T-helper 2 cell treated with Interferon-gamma antibody and Interleukin-4, amounts not matched to agents 100 ng/mL and 5 ng/mL, for 36 hours (primary cell): ENCODE data around the gene KLF1. TPM values are rescaled to one million over a fixed set of nuclear protein-coding genes. Genes with fewer than 3 reads are reported as not detected.

Experiments
- intact Hi-C: fragments of 100-400 bp; cut with micrococcal nuclease; formaldehyde crosslinking; loops from one replicate; pipeline ENCODE4 v1.15.1; 2023
- total RNA-seq: library from RNA; stranded (reverse); gene quantifications from 2 replicates; pipeline ENCODE4 v1.2.3, GENCODE V29; 2022

The KLF1 gene
- 0.11 and 0.32 TPM in 2 replicates for total RNA-seq

GRCh38 chr19:12886969-12887747 is at the start of gene KLF1:
Gene KLF1 (minus strand): TSS chr19:12887201. CDS start chr19:12887140, 61 bp downstream.
- intact Hi-C loops = no loop called here

GRCh38 chr19:12936582-12936981 is 49.6 kb upstream of the KLF1 start:
- intact Hi-C loops = loop anchor here (5.0 to 10.0 kb wide), 2 partner anchors 172 to 216 kb away; partner anchors contain the start of genes IER2 and STX10

DNA sequence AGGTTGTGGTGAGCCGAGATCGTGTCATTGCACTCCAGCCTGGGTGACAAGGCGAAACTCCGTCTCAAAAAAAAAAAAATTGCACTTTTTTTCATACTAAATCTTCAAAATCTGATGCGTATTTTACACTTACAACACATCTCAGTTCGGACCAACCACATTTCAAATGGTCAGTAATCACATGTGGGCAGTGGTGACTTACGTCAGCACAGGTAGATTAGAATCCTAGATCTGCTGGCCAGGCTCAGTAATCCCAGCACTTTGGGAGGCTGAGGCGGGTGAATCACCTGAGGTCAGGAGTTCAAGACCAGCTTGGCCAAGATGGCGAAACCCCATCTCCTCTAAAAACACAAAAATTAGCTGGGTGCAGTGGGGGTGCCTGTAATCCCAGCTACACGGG is 48.1 kb upstream of the KLF1 start:
- intact Hi-C loops = loop anchor here (5.0 to 10.0 kb wide), 2 partner anchors 170 to 217 kb away; partner anchors contain the start of genes IER2 and STX10

GRCh38 chr19:12933287-12934072 is 46.5 kb upstream of the KLF1 start, which contains the start of gene FARSA:
Gene FARSA (minus strand): TSS chr19:12933711. CDS start chr19:12933696, 15 bp downstream.
- intact Hi-C loops = loop anchor here (2.0 to 10.0 kb wide), 2 partner anchors 15 to 169 kb away; partner anchors contain the start of gene SYCE2

GRCh38 chr19:12932392-12933286 is 45.6 kb upstream of the KLF1 start:
- intact Hi-C loops = loop anchor here (2.0 to 10.0 kb wide), 2 partner anchors 14 to 168 kb away; partner anchors contain the start of gene SYCE2

GRCh38 chr19:12930002-12930645 is 43.1 kb upstream of the KLF1 start:
- intact Hi-C loops = loop anchor here (10.0 kb wide), 1 partner anchor 165 kb away; no protein-coding TSS in a partner anchor

GRCh38 chr19:12924621-12925310 is 37.8 kb upstream of the KLF1 start:
- intact Hi-C loops = no loop called here

- intact Hi-C loops = no loop called here
These were observed 36.0 kb upstream of the KLF1 start for GRCh38 chr19:12922959-12923358.

- intact Hi-C loops = no loop called here
These were observed 34.0 kb upstream of the KLF1 start for GRCh38 chr19:12921047-12921446.

DNA sequence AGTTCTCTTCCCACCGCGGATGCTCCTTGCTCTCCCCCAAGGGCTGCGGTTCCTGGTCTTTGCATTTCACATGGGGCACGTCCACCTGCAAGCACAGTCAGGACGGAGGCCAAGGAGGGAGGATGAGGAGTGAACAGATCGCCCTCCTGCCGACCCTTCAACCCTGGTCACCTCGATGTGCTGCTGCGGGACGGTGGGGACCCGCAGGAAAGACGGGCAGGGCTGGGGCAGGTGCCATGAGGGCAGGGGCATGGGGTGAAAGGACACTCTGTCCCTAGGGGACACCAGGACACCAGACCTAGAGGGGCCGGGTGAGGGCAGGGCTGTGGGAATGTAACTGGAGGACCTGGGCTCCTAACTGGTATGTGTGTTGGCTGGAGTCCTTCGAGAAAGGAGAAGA is 31.3 kb upstream of the KLF1 start:
- intact Hi-C loops = loop anchor here (2.0 to 5.0 kb wide), 2 partner anchors 15 to 36 kb away; partner anchors contain the start of genes DNASE2 and FARSA

- intact Hi-C loops = loop anchor here (5.0 kb wide), 1 partner anchor 34 kb away; the partner anchor contains the start of gene DNASE2
These were observed 28.9 kb upstream of the KLF1 start for GRCh38 chr19:12915860-12916259.

GRCh38 chr19:12913851-12914690 is 27.1 kb upstream of the KLF1 start:
- intact Hi-C loops = no loop called here

DNA sequence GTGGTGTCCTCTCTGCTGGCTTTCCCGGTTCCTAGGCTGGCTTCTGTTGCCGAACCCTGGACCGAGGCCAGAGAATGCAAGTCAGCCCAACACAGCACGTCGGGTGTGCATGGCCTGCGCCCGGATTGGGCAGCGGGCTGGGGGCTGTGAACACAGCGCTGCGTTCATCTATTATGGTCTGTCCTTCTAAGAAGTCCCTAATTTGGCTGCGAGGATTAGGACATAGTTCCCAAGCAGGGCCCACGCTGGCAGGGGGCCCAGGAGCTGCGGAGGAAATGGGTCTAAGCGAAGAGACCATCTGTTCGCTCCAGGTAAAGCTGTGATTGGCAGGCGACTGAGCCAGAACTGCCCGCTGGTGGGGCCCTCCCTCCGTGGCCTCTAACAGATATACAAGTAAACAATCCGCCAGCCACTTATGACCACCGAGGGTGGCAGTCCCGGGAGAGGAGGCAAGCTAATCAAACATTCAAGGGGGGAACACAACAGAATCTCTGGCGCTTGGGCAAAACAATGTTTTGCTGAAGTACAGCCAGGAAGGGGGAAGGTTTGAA is 26.1 kb upstream of the KLF1 start:
- intact Hi-C loops = no loop called here

- intact Hi-C loops = no loop called here
These were observed 25.6 kb upstream of the KLF1 start for GRCh38 chr19:12912571-12912970.

- intact Hi-C loops = no loop called here
These were observed 20.2 kb upstream of the KLF1 start for GRCh38 chr19:12907166-12907565.

DNA sequence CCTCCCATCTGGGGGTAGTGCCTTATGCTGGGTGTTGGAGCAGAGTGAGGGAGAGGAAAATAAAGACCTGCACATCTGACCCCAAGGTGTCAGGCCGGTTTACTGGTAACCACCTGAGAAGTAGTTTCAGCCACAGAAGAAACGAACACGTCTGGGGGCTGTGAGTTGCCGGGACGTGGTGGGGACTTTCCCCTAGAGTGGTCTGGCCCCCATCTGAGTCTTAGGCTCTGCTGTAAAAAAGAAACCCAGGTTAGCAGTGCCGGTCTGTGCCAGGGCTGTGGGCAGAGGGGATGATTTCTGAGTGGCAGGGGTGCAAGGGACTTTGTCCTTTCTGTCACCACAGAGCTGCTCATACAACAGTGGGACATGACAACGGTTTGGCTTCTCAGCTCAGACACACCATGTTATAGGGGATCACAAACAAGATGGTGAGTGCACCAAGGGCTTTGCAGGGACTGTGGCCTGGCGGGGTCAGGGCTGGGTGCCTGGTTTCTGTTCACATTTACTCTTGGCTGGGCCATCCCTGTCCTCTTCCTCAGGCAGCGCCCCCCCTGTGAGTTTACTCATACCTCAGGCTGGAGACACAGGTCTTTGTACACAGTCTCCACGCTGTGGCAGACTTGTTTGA is 13.0 kb upstream of the KLF1 start:
- intact Hi-C loops = no loop called here

- intact Hi-C loops = no loop called here
These were observed 9.5 kb upstream of the KLF1 start for GRCh38 chr19:12896460-12896859.

DNA sequence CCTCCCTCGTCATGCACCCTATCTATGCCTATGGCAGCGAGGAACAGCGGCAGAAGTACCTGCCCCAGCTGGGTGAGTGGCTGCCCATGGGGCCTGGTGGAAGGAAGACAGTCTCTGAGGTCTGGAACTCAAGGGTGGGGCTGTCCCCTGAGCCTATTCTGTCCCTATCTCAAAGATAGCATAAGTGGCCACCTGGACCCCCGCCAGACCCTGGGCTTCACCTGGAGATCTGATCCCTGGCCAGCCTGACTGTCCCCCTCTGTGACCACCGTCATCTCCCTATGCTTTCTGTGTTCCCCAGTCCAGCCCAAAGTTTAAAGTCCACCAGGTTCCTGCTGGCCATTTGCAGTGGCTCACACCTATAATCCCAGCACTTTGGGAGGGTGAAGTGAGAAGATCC is 6.6 kb upstream of the KLF1 start:
- intact Hi-C loops = no loop called here
